Measurements from ENCODE around the gene B4GALT6.

B4GALT6 gene

GRCh38 chr18:31652357-31652756, 32.0 kb downstream of the B4GALT6 start:
- no peaks in the 10 kb centered on the region for H3K4me1 ChIP-seq (ENCODE audit: control insufficient read depth, insufficient read depth, low read length)
- H3K27me3 ChIP-seq (ENCODE audit: control insufficient read depth, insufficient read depth, low read length): no peaks in the 10 kb centered on the region
- no peak overlapping the region for H3K27ac ChIP-seq (ENCODE audit: low read depth, low read length)
- no peak overlapping the region for H3K4me3 ChIP-seq (ENCODE audit: low read length)
- H3K36me3 ChIP-seq (ENCODE audit: control insufficient read depth, insufficient read depth, low read length): no peaks in the 10 kb centered on the region
- H3K9ac ChIP-seq (ENCODE audit: low read length): no peak overlapping the region

- H3K36me3 ChIP-seq (ENCODE audit: control insufficient read depth, insufficient read depth, low read length): no peaks in the 10 kb centered on the region
- H3K9ac ChIP-seq (ENCODE audit: low read length): no peak overlapping the region
- no peak overlapping the region for H3K4me3 ChIP-seq (ENCODE audit: low read length)
- no peak overlapping the region for H3K27ac ChIP-seq (ENCODE audit: low read depth, low read length)
- H3K27me3 ChIP-seq (ENCODE audit: control insufficient read depth, insufficient read depth, low read length): no peaks in the 10 kb centered on the region
- no peaks in the 10 kb centered on the region for H3K4me1 ChIP-seq (ENCODE audit: control insufficient read depth, insufficient read depth, low read length)
Observed at GRCh38 chr18:31651369-31651768, 33.0 kb downstream of the B4GALT6 start.

DNA sequence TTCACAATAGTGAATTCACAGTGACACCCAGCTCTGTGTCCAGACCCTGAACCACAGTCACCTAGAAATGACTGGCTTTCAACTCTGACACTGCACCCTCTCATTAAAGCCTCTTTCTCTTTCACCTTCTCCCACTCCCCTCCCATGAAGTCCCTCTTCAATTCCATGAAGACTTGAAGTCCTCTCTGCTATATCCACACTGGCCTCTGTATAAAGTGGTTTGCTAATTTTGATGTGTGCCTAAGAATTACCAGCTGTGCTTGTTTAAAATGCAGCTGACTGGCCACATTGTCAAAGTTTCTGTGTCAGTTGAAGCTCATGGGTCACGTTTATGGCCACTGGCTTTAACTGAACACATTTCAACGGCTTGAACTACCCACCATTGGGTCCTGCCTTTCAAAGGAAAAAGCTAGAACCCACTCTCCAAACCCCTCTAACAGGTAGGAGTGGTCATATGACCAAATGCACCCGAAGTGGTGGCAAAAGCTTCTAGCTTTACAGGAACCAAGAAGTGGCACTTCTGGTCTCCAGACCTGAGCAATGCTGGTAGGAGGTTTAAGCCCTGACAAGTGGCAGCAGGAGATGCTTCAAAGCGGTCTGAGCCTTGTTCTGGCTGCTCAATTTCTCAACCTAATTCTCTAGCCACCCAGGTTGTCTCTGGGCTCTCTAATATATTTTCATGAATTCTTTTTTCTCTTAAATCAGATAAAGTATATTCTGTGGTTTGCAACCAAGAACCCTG, 34.2 kb downstream of the B4GALT6 start:
- Histone ChIP-seq H3K4me1 (ENCODE audit: control insufficient read depth, insufficient read depth, low read length) (no peaks in the 10 kb centered on the region), H3K36me3 (ENCODE audit: control insufficient read depth, insufficient read depth, low read length) (no peaks in the 10 kb centered on the region), H3K27ac (ENCODE audit: low read depth, low read length) (no peak overlapping the region), H3K9ac (ENCODE audit: low read length) (no peak overlapping the region), H3K4me3 (ENCODE audit: low read length) (no peak overlapping the region), H3K27me3 (ENCODE audit: control insufficient read depth, insufficient read depth, low read length) (no peaks in the 10 kb centered on the region)

DNA sequence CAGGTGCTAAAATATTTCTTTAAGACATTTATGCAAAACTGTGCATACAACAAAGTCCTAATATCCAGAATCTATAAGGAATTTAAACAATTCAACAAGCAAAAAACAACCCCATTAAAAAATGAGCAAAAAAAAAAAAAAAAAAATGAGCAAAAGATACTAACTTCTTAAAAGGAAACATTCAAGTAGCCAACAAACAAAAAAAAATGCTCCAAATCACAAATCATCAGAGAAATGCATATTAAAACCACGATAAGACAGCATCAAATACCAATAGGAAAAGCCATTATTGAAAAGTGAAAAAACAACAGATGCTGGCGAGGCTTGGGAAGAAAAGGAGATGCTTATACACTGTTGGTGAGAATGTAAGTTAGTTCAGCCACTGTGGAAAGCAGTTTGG, 34.9 kb downstream of the B4GALT6 start:
- no peaks in the 10 kb centered on the region for H3K27me3 ChIP-seq (ENCODE audit: control insufficient read depth, insufficient read depth, low read length)
- H3K4me3 ChIP-seq (ENCODE audit: low read length): no peak overlapping the region
- no peaks in the 10 kb centered on the region for H3K36me3 ChIP-seq (ENCODE audit: control insufficient read depth, insufficient read depth, low read length)
- no peak overlapping the region for H3K27ac ChIP-seq (ENCODE audit: low read depth, low read length)
- no peaks in the 10 kb centered on the region for H3K4me1 ChIP-seq (ENCODE audit: control insufficient read depth, insufficient read depth, low read length)
- H3K9ac ChIP-seq (ENCODE audit: low read length): no peak overlapping the region

DNA sequence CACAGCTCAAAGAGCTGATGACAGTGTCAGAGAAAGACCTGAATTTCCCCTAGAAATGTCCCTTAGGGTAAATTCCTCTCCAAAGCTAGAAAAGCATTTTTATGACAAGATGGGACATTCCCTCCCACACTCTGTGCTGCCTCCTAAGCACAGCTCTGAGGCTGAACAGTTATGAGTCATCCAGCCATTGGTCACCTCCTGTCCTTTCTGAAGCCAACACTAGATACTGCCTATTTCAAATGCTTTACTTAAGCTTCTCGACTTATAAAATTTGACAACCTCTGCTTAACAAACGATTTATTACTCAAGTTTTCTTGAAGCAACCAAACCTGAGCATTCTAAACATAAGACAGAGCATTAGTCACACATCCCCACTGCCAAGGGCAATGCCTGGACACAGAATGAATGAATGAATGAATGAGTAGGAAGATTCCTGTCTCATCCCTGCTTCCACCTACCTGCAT, 35.4 kb downstream of the B4GALT6 start:
- H3K27me3 ChIP-seq (ENCODE audit: control insufficient read depth, insufficient read depth, low read length): no peaks in the 10 kb centered on the region
- no peak overlapping the region for H3K4me3 ChIP-seq (ENCODE audit: low read length)
- H3K4me1 ChIP-seq (ENCODE audit: control insufficient read depth, insufficient read depth, low read length): no peaks in the 10 kb centered on the region
- no peaks in the 10 kb centered on the region for H3K36me3 ChIP-seq (ENCODE audit: control insufficient read depth, insufficient read depth, low read length)
- no peak overlapping the region for H3K27ac ChIP-seq (ENCODE audit: low read depth, low read length)
- no peak overlapping the region for H3K9ac ChIP-seq (ENCODE audit: low read length)

DNA sequence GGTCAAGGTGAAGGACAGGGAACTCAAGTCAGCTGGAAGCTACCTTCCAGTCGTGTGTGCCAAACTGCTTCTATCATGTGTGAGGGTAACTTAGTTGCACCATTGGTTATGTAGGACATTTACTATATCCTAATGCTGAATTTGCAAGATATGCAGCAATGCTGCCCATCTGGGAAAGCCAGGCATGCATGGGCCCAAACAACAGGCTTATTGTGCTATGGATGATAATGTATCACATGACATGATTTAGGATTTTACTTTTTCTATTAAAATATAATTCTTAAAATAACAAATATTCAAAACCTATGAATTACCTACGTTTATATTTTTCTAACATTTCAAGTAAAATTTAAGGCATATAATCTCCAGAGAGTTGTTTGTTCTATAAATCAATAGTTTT, 35.9 kb downstream of the B4GALT6 start:
- Histone ChIP-seq H3K27ac (ENCODE audit: low read depth, low read length) (no peak overlapping the region), H3K4me1 (ENCODE audit: control insufficient read depth, insufficient read depth, low read length) (no peaks in the 10 kb centered on the region), H3K9ac (ENCODE audit: low read length) (no peak overlapping the region), H3K27me3 (ENCODE audit: control insufficient read depth, insufficient read depth, low read length) (no peaks in the 10 kb centered on the region), H3K4me3 (ENCODE audit: low read length) (no peak overlapping the region), H3K36me3 (ENCODE audit: control insufficient read depth, insufficient read depth, low read length) (no peaks in the 10 kb centered on the region)

DNA sequence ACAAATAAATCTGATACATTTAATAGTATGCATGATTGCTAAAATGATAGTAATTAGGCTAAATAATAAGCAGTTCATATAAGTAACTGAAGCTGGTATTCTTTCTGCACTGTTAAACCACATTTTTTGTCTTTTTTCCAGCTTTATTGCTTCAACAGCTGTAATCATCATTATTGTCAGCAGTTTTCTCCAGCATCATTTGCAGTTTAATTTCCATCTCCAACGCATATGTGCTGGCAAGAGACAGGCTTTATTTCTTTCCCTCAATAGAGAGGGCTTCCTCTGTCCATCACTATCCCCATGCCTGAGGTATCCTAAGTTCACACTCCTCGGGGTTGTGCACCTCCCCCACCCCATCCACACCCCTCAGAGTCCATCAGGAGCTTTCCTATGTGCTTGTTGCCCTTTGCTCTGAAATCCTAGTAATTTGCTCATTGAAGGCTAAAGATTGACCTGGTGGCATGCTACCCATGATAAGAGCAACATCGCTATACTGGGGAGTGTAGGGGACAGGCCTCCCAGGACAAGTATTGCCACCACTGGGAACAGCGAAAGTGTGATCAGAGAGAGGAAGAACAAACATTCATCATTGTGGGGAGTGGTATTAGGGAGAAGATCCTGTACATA, 37.1 kb downstream of the B4GALT6 start:
- Histone ChIP-seq H3K4me1 (ENCODE audit: control insufficient read depth, insufficient read depth, low read length) (no peaks in the 10 kb centered on the region), H3K27ac (ENCODE audit: low read depth, low read length) (no peak overlapping the region), H3K27me3 (ENCODE audit: control insufficient read depth, insufficient read depth, low read length) (no peaks in the 10 kb centered on the region), H3K36me3 (ENCODE audit: control insufficient read depth, insufficient read depth, low read length) (no peaks in the 10 kb centered on the region), H3K9ac (ENCODE audit: low read length) (no peak overlapping the region), H3K4me3 (ENCODE audit: low read length) (no peak overlapping the region)

GRCh38 chr18:31646332-31647126, 37.9 kb downstream of the B4GALT6 start:
- H3K9ac ChIP-seq (ENCODE audit: low read length): no peak overlapping the region
- H3K27ac ChIP-seq (ENCODE audit: low read depth, low read length): no peak overlapping the region
- no peaks in the 10 kb centered on the region for H3K27me3 ChIP-seq (ENCODE audit: control insufficient read depth, insufficient read depth, low read length)
- H3K4me1 ChIP-seq (ENCODE audit: control insufficient read depth, insufficient read depth, low read length): no peaks in the 10 kb centered on the region
- H3K4me3 ChIP-seq (ENCODE audit: low read length): no peak overlapping the region
- H3K36me3 ChIP-seq (ENCODE audit: control insufficient read depth, insufficient read depth, low read length): no peaks in the 10 kb centered on the region

DNA sequence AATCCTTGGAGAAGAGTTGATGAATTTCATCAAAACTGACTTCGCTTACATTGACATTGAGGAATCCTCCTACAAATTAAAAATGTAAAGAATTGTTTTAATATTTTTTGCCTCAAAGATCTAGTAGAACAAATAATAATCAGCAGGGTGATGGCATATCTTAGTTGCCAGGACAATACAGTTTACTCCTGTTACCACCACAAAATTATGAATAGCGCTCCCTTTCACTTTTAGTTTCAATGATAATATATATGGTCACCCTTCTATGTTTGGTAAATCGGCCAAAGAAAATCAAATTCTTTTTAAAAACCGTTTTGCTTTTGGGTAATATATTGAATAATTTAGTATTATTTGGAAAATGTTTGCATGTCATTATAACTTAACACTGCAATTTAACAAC, 39.0 kb downstream of the B4GALT6 start:
- Histone ChIP-seq H3K4me3 (ENCODE audit: low read length) (no peak overlapping the region), H3K4me1 (ENCODE audit: control insufficient read depth, insufficient read depth, low read length) (no peaks in the 10 kb centered on the region), H3K9ac (ENCODE audit: low read length) (no peak overlapping the region), H3K27me3 (ENCODE audit: control insufficient read depth, insufficient read depth, low read length) (no peaks in the 10 kb centered on the region), H3K36me3 (ENCODE audit: control insufficient read depth, insufficient read depth, low read length) (no peaks in the 10 kb centered on the region), H3K27ac (ENCODE audit: low read depth, low read length) (no peak overlapping the region)

- H3K4me3 ChIP-seq (ENCODE audit: low read length): no peak overlapping the region
- no peak overlapping the region for H3K27ac ChIP-seq (ENCODE audit: low read depth, low read length)
- no peak overlapping the region for H3K9ac ChIP-seq (ENCODE audit: low read length)
- H3K36me3 ChIP-seq (ENCODE audit: control insufficient read depth, insufficient read depth, low read length): no peaks in the 10 kb centered on the region
- H3K4me1 ChIP-seq (ENCODE audit: control insufficient read depth, insufficient read depth, low read length): no peaks in the 10 kb centered on the region
- H3K27me3 ChIP-seq (ENCODE audit: control insufficient read depth, insufficient read depth, low read length): no peaks in the 10 kb centered on the region
Observed at GRCh38 chr18:31643003-31643402, 41.4 kb downstream of the B4GALT6 start.

DNA sequence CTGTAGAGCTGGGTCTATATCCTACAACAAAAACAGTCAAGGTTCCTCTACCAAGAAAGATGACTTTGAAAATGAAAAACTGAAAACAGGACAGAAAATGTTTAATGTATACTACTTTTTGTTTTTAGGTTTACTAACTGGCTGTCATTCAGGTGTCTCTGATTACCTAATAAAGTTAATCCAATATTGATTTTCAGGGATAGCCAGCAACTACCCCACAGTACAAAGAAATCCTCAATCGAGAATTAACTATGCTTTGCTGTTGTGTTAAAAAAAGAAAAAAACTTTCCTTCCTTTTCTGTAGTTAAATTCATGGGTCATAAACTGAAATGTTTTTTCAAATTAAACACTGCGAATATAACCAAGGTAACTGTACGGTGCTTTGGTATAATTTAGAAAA, 46.9 kb downstream of the B4GALT6 start:
- Histone ChIP-seq H3K27ac (ENCODE audit: low read depth, low read length) (no peak overlapping the region), H3K4me1 (ENCODE audit: control insufficient read depth, insufficient read depth, low read length) (no peaks in the 10 kb centered on the region), H3K9ac (ENCODE audit: low read length) (no peak overlapping the region), H3K4me3 (ENCODE audit: low read length) (no peak overlapping the region), H3K27me3 (ENCODE audit: control insufficient read depth, insufficient read depth, low read length) (no peaks in the 10 kb centered on the region), H3K36me3 (ENCODE audit: control insufficient read depth, insufficient read depth, low read length) (no peaks in the 10 kb centered on the region)

DNA sequence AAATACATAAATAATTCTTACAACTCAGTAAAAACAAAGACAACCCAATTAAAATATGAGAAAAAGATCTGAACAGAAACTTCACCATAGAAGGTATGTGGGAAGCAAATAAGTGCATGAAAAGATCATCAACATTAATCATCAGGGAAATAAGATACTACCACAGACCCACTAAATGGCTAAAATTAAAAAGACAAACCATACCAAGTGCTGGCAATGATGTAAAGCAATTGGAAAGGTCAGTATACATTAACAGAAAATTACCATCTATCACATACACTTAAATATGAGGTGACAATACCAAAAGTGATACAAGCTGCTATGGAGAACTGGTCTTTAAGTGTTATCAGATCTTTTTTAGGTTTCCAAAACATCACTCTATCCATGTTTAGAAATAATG, 48.0 kb downstream of the B4GALT6 start:
- Histone ChIP-seq H3K9ac (ENCODE audit: low read length) (no peak overlapping the region), H3K36me3 (ENCODE audit: control insufficient read depth, insufficient read depth, low read length) (no peaks in the 10 kb centered on the region), H3K27me3 (ENCODE audit: control insufficient read depth, insufficient read depth, low read length) (no peaks in the 10 kb centered on the region), H3K4me1 (ENCODE audit: control insufficient read depth, insufficient read depth, low read length) (no peaks in the 10 kb centered on the region), H3K27ac (ENCODE audit: low read depth, low read length) (no peak overlapping the region), H3K4me3 (ENCODE audit: low read length) (no peak overlapping the region)

Measured in rectal smooth muscle tissue (tissue), 1 donor.